Measurements from ENCODE around the gene TWF1. TPM values are rescaled to one million over a fixed set of nuclear protein-coding genes. Genes with fewer than 3 reads are reported as not detected.
"Not testable (repeated sequence)": the region's sequence is repeated elsewhere in the genome, so short reads cannot be mapped to it uniquely, and the experiment has no call there.

The TWF1 gene
- total and polyA plus RNA-seq, 2 experiments from 2014 or later = 31.3 to 52.1 TPM

DNA sequence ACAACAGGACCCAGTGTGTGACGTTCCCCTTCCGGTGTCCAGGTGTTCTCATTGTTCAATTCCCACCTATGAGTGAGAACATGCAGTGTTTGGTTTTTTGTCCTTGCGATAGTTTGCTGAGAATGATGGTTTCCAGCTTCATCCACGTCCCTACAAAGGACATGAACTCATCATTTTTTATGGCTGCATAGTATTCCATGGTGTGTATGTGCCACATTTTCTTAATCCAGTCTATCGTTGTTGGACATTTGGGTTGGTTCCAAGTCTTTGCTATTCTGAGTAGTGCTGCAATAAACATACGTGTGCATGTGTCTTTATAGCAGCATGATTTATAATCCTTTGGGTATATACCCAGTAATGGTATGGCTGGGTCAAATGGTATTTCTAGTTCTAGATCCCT lies 54.8 kb downstream of the TWF1 start:
- H3K9me3 Mint-ChIP-seq; H3K27ac ChIP-seq (ENCODE audit: low read depth); H3F3A ChIP-seq (replicated peaks; ENCODE audit: low read depth); H3K27me3 ChIP-seq (ENCODE audit: insufficient read depth); DNase-seq (ENCODE audit: low spot score); H3K36me3 ChIP-seq (ENCODE audit: insufficient read depth); H3K4me1 Mint-ChIP-seq; H3K27me3 Mint-ChIP-seq (ENCODE audit: insufficient read depth, low read depth, poor library complexity); H2AFZ ChIP-seq; H4K20me1 ChIP-seq (replicated peaks; ENCODE audit: insufficient read depth); H3K9me2 ChIP-seq (ENCODE audit: insufficient read depth); H3K27ac Mint-ChIP-seq; H3K4me2 ChIP-seq; ATAC-seq; H3K4me3 Mint-ChIP-seq; H3K4me3 ChIP-seq; H3K4me1 ChIP-seq (ENCODE audit: insufficient read depth): not testable (repeated sequence)
- peaks cover 32% of the 10 kb centered on the region; the same call in 2 of the 3 replicates for H3K36me3 Mint-ChIP-seq (ENCODE audit: low read depth)
- peaks cover 20% of the 10 kb centered on the region for H3K79me2 ChIP-seq (replicated peaks; ENCODE audit: insufficient read depth)

DNA sequence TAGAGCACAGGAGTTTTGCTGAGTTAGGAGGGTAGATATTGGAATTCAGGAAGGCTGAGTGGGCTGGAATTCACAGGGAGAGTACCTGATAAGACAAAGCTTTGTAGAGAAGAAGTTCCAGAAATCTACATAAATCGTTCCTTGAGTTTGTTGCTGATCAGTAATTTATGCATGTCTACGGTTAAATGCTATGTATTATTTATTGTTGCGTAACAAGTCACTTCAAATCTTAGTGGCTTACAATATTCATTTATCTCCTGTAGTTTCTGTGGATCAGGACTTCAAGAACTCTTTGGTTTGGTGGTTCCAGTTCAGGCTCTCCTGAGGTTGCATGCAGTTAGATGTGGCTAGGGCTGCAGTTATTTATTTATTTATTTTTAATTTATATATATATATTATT lies 55.3 kb downstream of the TWF1 start:
- Histone ChIP-seq H3K4me3 (no peak overlapping the region), H3K4me1 (ENCODE audit: insufficient read depth) (no peaks in the 10 kb centered on the region), H4K20me1 (replicated peaks; ENCODE audit: insufficient read depth) (no peaks in the 10 kb centered on the region; the same call in 1 of the 2 replicates), H3K27ac (ENCODE audit: low read depth) (no peak overlapping the region; the same call in 1 of the 2 replicates), H3K36me3 (ENCODE audit: insufficient read depth) (no peaks in the 10 kb centered on the region; the same call in 1 of the 2 replicates), H3F3A (replicated peaks; ENCODE audit: low read depth) (no peaks in the 10 kb centered on the region), H3K79me2 (replicated peaks; ENCODE audit: insufficient read depth) (peaks cover 17% of the 10 kb centered on the region; the same call in 1 of the 2 replicates), H3K4me2 (no peak overlapping the region), H3K9me2 (ENCODE audit: insufficient read depth) (no peaks in the 10 kb centered on the region), H2AFZ (no peak overlapping the region), H3K27me3 (ENCODE audit: insufficient read depth) (no peaks in the 10 kb centered on the region)
- H3K4me3 Mint-ChIP-seq = no peak overlapping the region
- H3K27me3 Mint-ChIP-seq (ENCODE audit: insufficient read depth, low read depth, poor library complexity) = no peaks in the 10 kb centered on the region
- DNase-seq (ENCODE audit: low spot score) (no peak), ATAC-seq (no peak)
- H3K27ac Mint-ChIP-seq = no peak overlapping the region; the same call in 1 of the 2 replicates
- H3K4me1 Mint-ChIP-seq = no peaks in the 10 kb centered on the region
- TF ChIP-seq NANOG (IDR thresholded peaks at IDR 0.05; ENCODE audit: borderline replicate concordance) (no peak), ZNF114 (CRISPR knock-in tag; IDR thresholded peaks at IDR 0.05) (no peak), JUNB (IDR thresholded peaks at IDR 0.05; ENCODE audit: unreplicated experiment) (no peak), POLR2AphosphoS5 (IDR thresholded peaks at IDR 0.05; ENCODE audit: low read depth) (no peak), STAT1 (IDR thresholded peaks at IDR 0.05; ENCODE audit: unreplicated experiment) (no peak), EZH2phosphoT487 (IDR thresholded peaks at IDR 0.05; ENCODE audit: unreplicated experiment) (no peak)
- TF ChIP-seq, protein P1, sequence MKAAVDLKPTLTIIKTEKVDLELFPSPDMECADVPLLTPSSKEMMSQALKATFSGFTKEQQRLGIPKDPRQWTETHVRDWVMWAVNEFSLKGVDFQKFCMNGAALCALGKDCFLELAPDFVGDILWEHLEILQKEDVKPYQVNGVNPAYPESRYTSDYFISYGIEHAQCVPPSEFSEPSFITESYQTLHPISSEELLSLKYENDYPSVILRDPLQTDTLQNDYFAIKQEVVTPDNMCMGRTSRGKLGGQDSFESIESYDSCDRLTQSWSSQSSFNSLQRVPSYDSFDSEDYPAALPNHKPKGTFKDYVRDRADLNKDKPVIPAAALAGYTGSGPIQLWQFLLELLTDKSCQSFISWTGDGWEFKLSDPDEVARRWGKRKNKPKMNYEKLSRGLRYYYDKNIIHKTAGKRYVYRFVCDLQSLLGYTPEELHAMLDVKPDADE (IDR thresholded peaks at IDR 0.05) = no peak
- TF ChIP-seq, protein P2, sequence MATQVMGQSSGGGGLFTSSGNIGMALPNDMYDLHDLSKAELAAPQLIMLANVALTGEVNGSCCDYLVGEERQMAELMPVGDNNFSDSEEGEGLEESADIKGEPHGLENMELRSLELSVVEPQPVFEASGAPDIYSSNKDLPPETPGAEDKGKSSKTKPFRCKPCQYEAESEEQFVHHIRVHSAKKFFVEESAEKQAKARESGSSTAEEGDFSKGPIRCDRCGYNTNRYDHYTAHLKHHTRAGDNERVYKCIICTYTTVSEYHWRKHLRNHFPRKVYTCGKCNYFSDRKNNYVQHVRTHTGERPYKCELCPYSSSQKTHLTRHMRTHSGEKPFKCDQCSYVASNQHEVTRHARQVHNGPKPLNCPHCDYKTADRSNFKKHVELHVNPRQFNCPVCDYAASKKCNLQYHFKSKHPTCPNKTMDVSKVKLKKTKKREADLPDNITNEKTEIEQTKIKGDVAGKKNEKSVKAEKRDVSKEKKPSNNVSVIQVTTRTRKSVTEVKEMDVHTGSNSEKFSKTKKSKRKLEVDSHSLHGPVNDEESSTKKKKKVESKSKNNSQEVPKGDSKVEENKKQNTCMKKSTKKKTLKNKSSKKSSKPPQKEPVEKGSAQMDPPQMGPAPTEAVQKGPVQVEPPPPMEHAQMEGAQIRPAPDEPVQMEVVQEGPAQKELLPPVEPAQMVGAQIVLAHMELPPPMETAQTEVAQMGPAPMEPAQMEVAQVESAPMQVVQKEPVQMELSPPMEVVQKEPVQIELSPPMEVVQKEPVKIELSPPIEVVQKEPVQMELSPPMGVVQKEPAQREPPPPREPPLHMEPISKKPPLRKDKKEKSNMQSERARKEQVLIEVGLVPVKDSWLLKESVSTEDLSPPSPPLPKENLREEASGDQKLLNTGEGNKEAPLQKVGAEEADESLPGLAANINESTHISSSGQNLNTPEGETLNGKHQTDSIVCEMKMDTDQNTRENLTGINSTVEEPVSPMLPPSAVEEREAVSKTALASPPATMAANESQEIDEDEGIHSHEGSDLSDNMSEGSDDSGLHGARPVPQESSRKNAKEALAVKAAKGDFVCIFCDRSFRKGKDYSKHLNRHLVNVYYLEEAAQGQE (IDR thresholded peaks at IDR 0.05; ENCODE audit: unreplicated experiment) = no peak
- TF ChIP-seq, protein P3, sequence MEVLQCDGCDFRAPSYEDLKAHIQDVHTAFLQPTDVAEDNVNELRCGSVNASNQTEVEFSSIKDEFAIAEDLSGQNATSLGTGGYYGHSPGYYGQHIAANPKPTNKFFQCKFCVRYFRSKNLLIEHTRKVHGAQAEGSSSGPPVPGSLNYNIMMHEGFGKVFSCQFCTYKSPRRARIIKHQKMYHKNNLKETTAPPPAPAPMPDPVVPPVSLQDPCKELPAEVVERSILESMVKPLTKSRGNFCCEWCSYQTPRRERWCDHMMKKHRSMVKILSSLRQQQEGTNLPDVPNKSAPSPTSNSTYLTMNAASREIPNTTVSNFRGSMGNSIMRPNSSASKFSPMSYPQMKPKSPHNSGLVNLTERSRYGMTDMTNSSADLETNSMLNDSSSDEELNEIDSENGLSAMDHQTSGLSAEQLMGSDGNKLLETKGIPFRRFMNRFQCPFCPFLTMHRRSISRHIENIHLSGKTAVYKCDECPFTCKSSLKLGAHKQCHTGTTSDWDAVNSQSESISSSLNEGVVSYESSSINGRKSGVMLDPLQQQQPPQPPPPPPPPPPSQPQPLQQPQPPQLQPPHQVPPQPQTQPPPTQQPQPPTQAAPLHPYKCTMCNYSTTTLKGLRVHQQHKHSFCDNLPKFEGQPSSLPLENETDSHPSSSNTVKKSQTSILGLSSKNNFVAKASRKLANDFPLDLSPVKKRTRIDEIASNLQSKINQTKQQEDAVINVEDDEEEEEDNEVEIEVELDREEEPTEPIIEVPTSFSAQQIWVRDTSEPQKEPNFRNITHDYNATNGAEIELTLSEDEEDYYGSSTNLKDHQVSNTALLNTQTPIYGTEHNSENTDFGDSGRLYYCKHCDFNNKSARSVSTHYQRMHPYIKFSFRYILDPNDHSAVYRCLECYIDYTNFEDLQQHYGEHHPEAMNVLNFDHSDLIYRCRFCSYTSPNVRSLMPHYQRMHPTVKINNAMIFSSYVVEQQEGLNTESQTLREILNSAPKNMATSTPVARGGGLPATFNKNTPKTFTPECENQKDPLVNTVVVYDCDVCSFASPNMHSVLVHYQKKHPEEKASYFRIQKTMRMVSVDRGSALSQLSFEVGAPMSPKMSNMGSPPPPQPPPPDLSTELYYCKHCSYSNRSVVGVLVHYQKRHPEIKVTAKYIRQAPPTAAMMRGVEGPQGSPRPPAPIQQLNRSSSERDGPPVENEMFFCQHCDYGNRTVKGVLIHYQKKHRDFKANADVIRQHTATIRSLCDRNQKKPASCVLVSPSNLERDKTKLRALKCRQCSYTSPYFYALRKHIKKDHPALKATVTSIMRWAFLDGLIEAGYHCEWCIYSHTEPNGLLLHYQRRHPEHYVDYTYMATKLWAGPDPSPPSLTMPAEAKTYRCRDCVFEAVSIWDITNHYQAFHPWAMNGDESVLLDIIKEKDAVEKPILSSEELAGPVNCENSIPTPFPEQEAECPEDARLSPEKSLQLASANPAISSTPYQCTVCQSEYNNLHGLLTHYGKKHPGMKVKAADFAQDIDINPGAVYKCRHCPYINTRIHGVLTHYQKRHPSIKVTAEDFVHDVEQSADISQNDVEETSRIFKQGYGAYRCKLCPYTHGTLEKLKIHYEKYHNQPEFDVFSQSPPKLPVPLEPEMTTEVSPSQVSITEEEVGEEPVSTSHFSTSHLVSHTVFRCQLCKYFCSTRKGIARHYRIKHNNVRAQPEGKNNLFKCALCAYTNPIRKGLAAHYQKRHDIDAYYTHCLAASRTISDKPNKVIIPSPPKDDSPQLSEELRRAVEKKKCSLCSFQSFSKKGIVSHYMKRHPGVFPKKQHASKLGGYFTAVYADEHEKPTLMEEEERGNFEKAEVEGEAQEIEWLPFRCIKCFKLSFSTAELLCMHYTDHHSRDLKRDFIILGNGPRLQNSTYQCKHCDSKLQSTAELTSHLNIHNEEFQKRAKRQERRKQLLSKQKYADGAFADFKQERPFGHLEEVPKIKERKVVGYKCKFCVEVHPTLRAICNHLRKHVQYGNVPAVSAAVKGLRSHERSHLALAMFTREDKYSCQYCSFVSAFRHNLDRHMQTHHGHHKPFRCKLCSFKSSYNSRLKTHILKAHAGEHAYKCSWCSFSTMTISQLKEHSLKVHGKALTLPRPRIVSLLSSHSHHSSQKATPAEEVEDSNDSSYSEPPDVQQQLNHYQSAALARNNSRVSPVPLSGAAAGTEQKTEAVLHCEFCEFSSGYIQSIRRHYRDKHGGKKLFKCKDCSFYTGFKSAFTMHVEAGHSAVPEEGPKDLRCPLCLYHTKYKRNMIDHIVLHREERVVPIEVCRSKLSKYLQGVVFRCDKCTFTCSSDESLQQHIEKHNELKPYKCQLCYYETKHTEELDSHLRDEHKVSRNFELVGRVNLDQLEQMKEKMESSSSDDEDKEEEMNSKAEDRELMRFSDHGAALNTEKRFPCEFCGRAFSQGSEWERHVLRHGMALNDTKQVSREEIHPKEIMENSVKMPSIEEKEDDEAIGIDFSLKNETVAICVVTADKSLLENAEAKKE (CRISPR knock-in tag; IDR thresholded peaks at IDR 0.05) = no peak
- TF ChIP-seq, protein P4, sequence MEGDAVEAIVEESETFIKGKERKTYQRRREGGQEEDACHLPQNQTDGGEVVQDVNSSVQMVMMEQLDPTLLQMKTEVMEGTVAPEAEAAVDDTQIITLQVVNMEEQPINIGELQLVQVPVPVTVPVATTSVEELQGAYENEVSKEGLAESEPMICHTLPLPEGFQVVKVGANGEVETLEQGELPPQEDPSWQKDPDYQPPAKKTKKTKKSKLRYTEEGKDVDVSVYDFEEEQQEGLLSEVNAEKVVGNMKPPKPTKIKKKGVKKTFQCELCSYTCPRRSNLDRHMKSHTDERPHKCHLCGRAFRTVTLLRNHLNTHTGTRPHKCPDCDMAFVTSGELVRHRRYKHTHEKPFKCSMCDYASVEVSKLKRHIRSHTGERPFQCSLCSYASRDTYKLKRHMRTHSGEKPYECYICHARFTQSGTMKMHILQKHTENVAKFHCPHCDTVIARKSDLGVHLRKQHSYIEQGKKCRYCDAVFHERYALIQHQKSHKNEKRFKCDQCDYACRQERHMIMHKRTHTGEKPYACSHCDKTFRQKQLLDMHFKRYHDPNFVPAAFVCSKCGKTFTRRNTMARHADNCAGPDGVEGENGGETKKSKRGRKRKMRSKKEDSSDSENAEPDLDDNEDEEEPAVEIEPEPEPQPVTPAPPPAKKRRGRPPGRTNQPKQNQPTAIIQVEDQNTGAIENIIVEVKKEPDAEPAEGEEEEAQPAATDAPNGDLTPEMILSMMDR (conservative IDR thresholded peaks at IDR 0.05; ENCODE audit: low read depth in 2 of 2) = no peak
- H3K36me3 Mint-ChIP-seq (ENCODE audit: low read depth) = peaks cover 32% of the 10 kb centered on the region; the same call in 2 of the 3 replicates
- H3K9me3 Mint-ChIP-seq = no peaks in the 10 kb centered on the region
